Left lung (tissue), 10 donors: Measurements from ENCODE around the gene SLC10A4. TPM values are rescaled to one million over a fixed set of nuclear protein-coding genes. Genes with fewer than 3 reads are reported as not detected.

ENCODE experiments used
- ATAC-seq: fragments of 200-7000 bp; cut with Tn5 transposase; one replicate; pipeline ENCODE4 v1.9.1; 2020; ENCODE audit warnings: moderate library complexity
- DNase-seq, 4 donors: peaks; one replicate each; pipeline ENCODE4 v3.0.0-alpha.2; 2013 to 2020
- H3K27ac ChIP-seq, 2 donors: fragments of 200-600 bp; sonication (generic) in 1 of 2; one replicate each; pipeline versions ENCODE4 v1.5.0 to v1.8.0; 2020 to 2021
- H3K27me3 ChIP-seq, 2 donors: fragments of 200-600 bp; sonication (generic) in 1 of 2; one replicate each; pipeline versions ENCODE4 v1.5.0 to v1.8.0; 2020 to 2021
- H3K36me3 ChIP-seq, 2 donors: fragments of 200-600 bp; sonication (generic) in 1 of 2; one replicate each; pipeline versions ENCODE4 v1.5.0 to v1.8.0; 2020 to 2021
- H3K4me1 ChIP-seq, 2 donors: fragments of 200-600 bp; one replicate each; pipeline ENCODE4 v1.8.0; 2021
- H3K4me3 ChIP-seq, 2 donors: fragments of 200-600 bp; sonication (generic) in 1 of 2; one replicate each; pipeline versions ENCODE4 v1.5.0 to v1.8.0; 2020 to 2021; ENCODE audit warnings: mild to moderate bottlenecking in 1 of 2
- H3K9me3 ChIP-seq, 2 donors: fragments of 200-600 bp; sonication (generic) in 1 of 2; one replicate each; pipeline versions ENCODE4 v1.5.0 to v1.8.0; 2020 to 2021
- CTCF ChIP-seq, 2 donors: fragments of 200-600 bp; sonication (generic) in 1 of 2; IDR thresholded peaks; one replicate each; pipeline versions ENCODE4 v1.5.0 to v1.8.0; 2021; ENCODE audit warnings: antibody characterized with exemption in 2 of 2
- intact Hi-C, 2 donors: fragments of 100-400 bp; cut with DNase I; formaldehyde crosslinking; loops; one replicate each; pipeline versions ENCODE4 v1.11.2 to v1.14.2; 2022
- polyA plus RNA-seq, 6 donors: library from polyadenylated mRNA; unstranded; fragments of 120-200 nt; gene quantifications; one replicate each; pipeline ENCODE4 v1.2.1, GENCODE V29; 2013; ENCODE audit not compliant: insufficient read length in 6 of 6
- total RNA-seq, 2 donors: library from RNA; stranded (reverse); fragmentation: NEBNext Ultra II Directional; extraction: Animal tissue kit (Norgen Biotek cat#: 25700); gene quantifications; one replicate each; pipeline ENCODE4 v1.2.1, GENCODE V29; 2021
- donor health status: DM: no; HTN: yes; CAD: no.
- donor health status: DM: no; HTN: no; CAD: no.

SLC10A4 gene
- total and polyA plus RNA-seq, 8 donors: 0.31 to 0.84 (median 0.39) TPM

- H3K27ac ChIP-seq: no peak overlapping the region
- DNase-seq (no peak), ATAC-seq (no peak)
- H3K27me3 ChIP-seq: no peaks in the 10 kb centered on the region
- peaks cover 0 to 5% of the 10 kb centered on the region in 2 donors for H3K9me3 ChIP-seq
- no peak for TF ChIP-seq CTCF (IDR thresholded peaks at IDR 0.05)
- H3K4me1 ChIP-seq: no peaks in the 10 kb centered on the region
- H3K36me3 ChIP-seq: no peaks in the 10 kb centered on the region
- intact Hi-C loops: no loop called here
- no peak overlapping the region for H3K4me3 ChIP-seq
Observed at GRCh38 chr4:48462363-48462762, 20.8 kb upstream of the SLC10A4 start.

- H3K9me3 ChIP-seq: peaks cover 0 to 5% of the 10 kb centered on the region in 2 donors
- no peaks in the 10 kb centered on the region for H3K27me3 ChIP-seq
- H3K36me3 ChIP-seq: no peaks in the 10 kb centered on the region
- intact Hi-C loops: no loop called here
- H3K4me3 ChIP-seq: no peak overlapping the region
- TF ChIP-seq CTCF (IDR thresholded peaks at IDR 0.05): no peak
- ATAC-seq (no peak), DNase-seq (no peak)
- H3K4me1 ChIP-seq: no peaks in the 10 kb centered on the region
- H3K27ac ChIP-seq: no peak overlapping the region
Observed at GRCh38 chr4:48467442-48467841, 15.7 kb upstream of the SLC10A4 start.

- TF ChIP-seq CTCF (IDR thresholded peaks at IDR 0.05): no peak
- no peak for ATAC-seq
- intact Hi-C loops: no loop called here
- Histone ChIP-seq H3K4me1 (no peaks in the 10 kb centered on the region), H3K9me3 (peaks cover 0 to 5% of the 10 kb centered on the region in 2 donors), H3K27me3 (no peaks in the 10 kb centered on the region), H3K36me3 (no peaks in the 10 kb centered on the region), H3K27ac (no peak overlapping the region), H3K4me3 (no peak overlapping the region)
- no peak for DNase-seq
Observed at GRCh38 chr4:48467891-48468290, 15.3 kb upstream of the SLC10A4 start.

GRCh38 chr4:48470137-48470536, 13.0 kb upstream of the SLC10A4 start:
- Histone ChIP-seq H3K4me3 (no peak overlapping the region), H3K4me1 (no peaks in the 10 kb centered on the region), H3K27ac (no peak overlapping the region), H3K27me3 (no peaks in the 10 kb centered on the region), H3K36me3 (no peaks in the 10 kb centered on the region), H3K9me3 (no peaks in the 10 kb centered on the region)
- ATAC-seq (no peak), DNase-seq (no peak)
- no peak for TF ChIP-seq CTCF (IDR thresholded peaks at IDR 0.05)
- intact Hi-C loops: no loop called here

- H3K27me3 ChIP-seq: no peaks in the 10 kb centered on the region
- TF ChIP-seq CTCF (IDR thresholded peaks at IDR 0.05): no peak
- H3K9me3 ChIP-seq: no peaks in the 10 kb centered on the region
- DNase-seq (no peak), ATAC-seq (no peak)
- H3K27ac ChIP-seq: no peak overlapping the region
- no peaks in the 10 kb centered on the region for H3K36me3 ChIP-seq
- H3K4me1 ChIP-seq: no peaks in the 10 kb centered on the region
- no peak overlapping the region for H3K4me3 ChIP-seq
- intact Hi-C loops: no loop called here
Observed at GRCh38 chr4:48470570-48470969, 12.6 kb upstream of the SLC10A4 start.
